A549 (cell line): ENCODE results near the gene ATG4B. TPM values are rescaled to one million over a fixed set of nuclear protein-coding genes. Genes with fewer than 3 reads are reported as not detected.

ENCODE experiments used
- ATAC-seq, 2 experiments: fragments of 200-7000 bp in 1 of 2; fragments of >200 bp in 1 of 2; cut with Nextera tagmentation in 1 of 2; cut with Tn5 transposase in 1 of 2; 3 replicates each; pipeline versions ENCODE4 v1.8.0 to v1.9.1; 2018 to 2020; ENCODE audit warnings: mild to moderate bottlenecking in 1 of 2, moderate library complexity in 1 of 2
- CTCF ChIA-PET: fragments of 300-600 bp; sonication (Branson Sonifier 250); formaldehyde crosslinking; extraction: SDS; loops from one replicate; lab custom pipeline; 2021; ENCODE audit warnings: antibody characterized with exemption, inconsistent platforms; lab: Yijun Ruan, JAX
- POLR2A ChIA-PET: fragments of 350-600 bp; formaldehyde crosslinking; extraction: SDS; loops from one replicate; lab custom pipeline; 2021; ENCODE audit warnings: antibody characterized with exemption, inconsistent platforms; lab: Yijun Ruan, JAX
- DNase-seq, 2 experiments: peaks; one replicate each; pipeline versions ENCODE4 v3.0.0 to v3.0.0-alpha.2; 2011 to 2016; ENCODE audit warnings: low read depth in 1 of 2, low spot score in 1 of 2
- FAIRE-seq: peaks from 2 replicates; lab custom pipeline; 2011; peaks lifted over from hg19 to GRCh38; lab: Jason Lieb, UNC
- H3K27ac ChIP-seq, 2 experiments: fragments of >200 bp; sonication (Bioruptor Twin); formaldehyde crosslinking; 3 replicates each; pipeline ENCODE4 v1.5.1; 2016 to 2017
- H3K4me1 ChIP-seq: fragments of >200 bp; sonication (Bioruptor Twin); formaldehyde crosslinking; 3 replicates; pipeline ENCODE4 v1.6.1; 2016
- H3K4me2 ChIP-seq: fragments of >200 bp; sonication (Bioruptor Twin); formaldehyde crosslinking; 3 replicates; pipeline ENCODE4 v1.6.1; 2016
- H3K4me3 ChIP-seq: fragments of >200 bp; sonication (Bioruptor Twin); formaldehyde crosslinking; 3 replicates; pipeline ENCODE4 v1.5.1; 2016
- H3K9me3 ChIP-seq: fragments of >200 bp; sonication (Bioruptor Twin); formaldehyde crosslinking; 3 replicates; pipeline ENCODE4 v1.6.1; 2016
- FOSB ChIP-seq: fragments of 250-450 bp; sonication (Bioruptor Pico); IDR thresholded peaks from 2 replicates; pipeline ENCODE4 v1.5.0; 2020; ENCODE audit warnings: mild to moderate bottlenecking, moderate library complexity
- FOSL2 ChIP-seq, 2 experiments: fragments of 450-650 bp in 1 of 2; fragments of >200 bp in 1 of 2; sonication (Bioruptor Twin) in 1 of 2; formaldehyde crosslinking; IDR thresholded peaks; 2 replicates each; pipeline versions ENCODE4 v1.5.0 to v1.6.1; 2016 to 2020; ENCODE audit warnings: mild to moderate bottlenecking in 1 of 2, moderate library complexity in 1 of 2
- GATA3 ChIP-seq: IDR thresholded peaks from 2 replicates; pipeline ENCODE4 v1.6.1; 2012; ENCODE audit warnings: borderline replicate concordance
- HOXB5 ChIP-seq: fragments of 250-450 bp; sonication (Bioruptor Pico); IDR thresholded peaks from 2 replicates; pipeline ENCODE4 v1.5.0; 2020; ENCODE audit warnings: mild to moderate bottlenecking, moderate library complexity
- RAD21 ChIP-seq, 2 experiments: fragments of >200 bp in 1 of 2; sonication (Bioruptor Twin) in 1 of 2; formaldehyde crosslinking in 1 of 2; IDR thresholded peaks in 1 of 2; conservative IDR thresholded peaks in 1 of 2; 2 replicates in 1 of 2; 3 replicates in 1 of 2; pipeline ENCODE4 v1.6.1; 2012 to 2018; ENCODE audit warnings: inconsistent platforms in 1 of 2
- RCOR1 ChIP-seq: fragments of 150-350 bp; IDR thresholded peaks from 2 replicates; pipeline ENCODE4 v1.6.1; 2014; ENCODE audit warnings: antibody characterized with exemption, low read length, low read depth
- TP53 ChIP-seq: fragments of 250-450 bp; sonication (Bioruptor Pico); IDR thresholded peaks from 2 replicates; pipeline ENCODE4 v1.5.0; 2021; ENCODE audit warnings: mild to moderate bottlenecking, moderate library complexity
- WGBS: methylation state at CpG from one replicate; pipeline ENCODE4 v1.1.6; 2017; ENCODE audit errors: missing lambda C conversion rate; 5-methylcytosine and 5-hydroxymethylcytosine counted together
- polyA plus RNA-seq, 4 experiments: library from polyadenylated mRNA; depleted of rRNA in 3 of 4; stranded (reverse); fragments of >200 nt; fragmentation: RNase III in 1 of 4; extraction: RNeasy Plus Mini Kit Qiagen cat#74134 plus additional on column Dnase treatment in 1 of 4; gene quantifications; 2 replicates in 3 of 4; 3 replicates in 1 of 4; pipeline ENCODE4 v1.2.3, GENCODE V29; 2011 to 2017
- TF ChIP-seq, protein P1 (sequence below): fragments of >200 bp; sonication (Bioruptor Twin); formaldehyde crosslinking; IDR thresholded peaks from 3 replicates; pipeline ENCODE4 v1.6.1; 2016

The ATG4B gene
- polyA plus RNA-seq, 2 of the 4 experiments (the other 2 are of a cell fraction) = 70.3 to 75.2 TPM

DNA sequence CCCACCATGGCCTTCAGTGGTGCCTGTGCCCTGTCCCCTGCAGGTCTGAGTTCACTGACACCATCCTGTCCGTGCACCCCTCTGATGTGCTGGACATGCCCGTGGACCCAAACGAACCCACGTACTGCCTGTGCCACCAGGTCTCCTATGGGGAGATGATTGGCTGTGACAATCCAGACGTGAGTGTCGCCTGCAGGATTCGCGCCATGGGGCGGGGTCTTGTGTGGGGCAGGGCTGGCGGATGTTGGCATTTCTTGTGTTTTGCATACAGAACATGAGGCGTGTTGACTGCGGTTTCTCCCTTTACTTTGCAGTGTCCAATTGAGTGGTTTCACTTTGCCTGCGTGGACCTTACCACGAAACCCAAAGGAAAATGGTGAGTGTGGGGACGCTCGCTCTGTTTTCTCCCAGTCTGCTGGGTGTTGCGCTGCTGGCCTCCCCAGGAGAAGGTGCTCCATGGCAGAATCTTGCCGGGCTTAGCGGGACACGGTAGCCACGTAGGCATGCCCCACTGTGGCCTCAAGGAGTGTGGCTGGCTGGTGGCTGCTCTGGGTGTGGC is 85.5 kb downstream of the ATG4B start:
- TF ChIP-seq, protein P1, sequence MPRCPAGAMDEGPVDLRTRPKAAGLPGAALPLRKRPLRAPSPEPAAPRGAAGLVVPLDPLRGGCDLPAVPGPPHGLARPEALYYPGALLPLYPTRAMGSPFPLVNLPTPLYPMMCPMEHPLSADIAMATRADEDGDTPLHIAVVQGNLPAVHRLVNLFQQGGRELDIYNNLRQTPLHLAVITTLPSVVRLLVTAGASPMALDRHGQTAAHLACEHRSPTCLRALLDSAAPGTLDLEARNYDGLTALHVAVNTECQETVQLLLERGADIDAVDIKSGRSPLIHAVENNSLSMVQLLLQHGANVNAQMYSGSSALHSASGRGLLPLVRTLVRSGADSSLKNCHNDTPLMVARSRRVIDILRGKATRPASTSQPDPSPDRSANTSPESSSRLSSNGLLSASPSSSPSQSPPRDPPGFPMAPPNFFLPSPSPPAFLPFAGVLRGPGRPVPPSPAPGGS = no peak
- no peak for TF ChIP-seq RCOR1
- no peak for TF ChIP-seq FOSB (CRISPR knock-in tag)
- TF ChIP-seq FOSL2 (IDR thresholded peaks at IDR 0.05) = no peak
- TF ChIP-seq FOSL2 (CRISPR knock-in tag; IDR thresholded peaks at IDR 0.05) = no peak
- no peak for TF ChIP-seq RAD21 (conservative IDR thresholded peaks at IDR 0.05 in 1 of 2, IDR thresholded peaks at IDR 0.05 in 1 of 2)
- TF ChIP-seq TP53 = no peak
- no peak for TF ChIP-seq HOXB5
- TF ChIP-seq GATA3 = no peak
- Histone ChIP-seq H3K4me1 (no peaks in the 10 kb centered on the region), H3K9me3 (peaks cover 14% of the 10 kb centered on the region), H3K27ac (no peak overlapping the region), H3K4me3 (no peak overlapping the region), H3K4me2 (no peak overlapping the region)
- ChIA-PET POLR2A (no interaction called here), CTCF (interaction anchor here (1.4 to 2.6 kb wide), 2 partner anchors 9 to 11 kb away, joined by 7 to 11 read pairs; partner anchors contain the start of gene D2HGDH)
- 98% methylated on average over 17 of the region's 21 CpGs for WGBS
- DNase-seq = no peak
- no peak for FAIRE-seq
- no peak for ATAC-seq

Other genes with a start within 250 kb of the ATG4B start
- gene STK25, start 129.1 kb upstream of the ATG4B start, polyA plus RNA-seq (2011; rRNA removed) = 138 and 185 TPM in 2 replicates
- gene STK25, start 129.1 kb upstream of the ATG4B start, polyA plus RNA-seq (2017; fragmentation: RNase III; extraction: RNeasy Plus Mini Kit Qiagen cat#74134 plus additional on column Dnase treatment) = 91.5 to 108 TPM (median 101 TPM) in 3 replicates
- 5.0 and 5.5 TPM in 2 replicates for gene BOK, start 78.9 kb upstream of the ATG4B start, polyA plus RNA-seq (2011; rRNA removed)
- 12.0 to 13.0 TPM (median 12.6 TPM) in 3 replicates for gene BOK, start 78.9 kb upstream of the ATG4B start, polyA plus RNA-seq (2017; fragmentation: RNase III; extraction: RNeasy Plus Mini Kit Qiagen cat#74134 plus additional on column Dnase treatment)
- gene THAP4, start 535 bp upstream of the ATG4B start, polyA plus RNA-seq (2011; rRNA removed) = 36.1 and 37.3 TPM in 2 replicates
- 51.0 to 56.7 TPM (median 53.2 TPM) in 3 replicates for gene THAP4, start 535 bp upstream of the ATG4B start, polyA plus RNA-seq (2017; fragmentation: RNase III; extraction: RNeasy Plus Mini Kit Qiagen cat#74134 plus additional on column Dnase treatment)
- gene DTYMK, start 49.1 kb downstream of the ATG4B start, polyA plus RNA-seq (2011; rRNA removed) = 62.7 and 68.7 TPM in 2 replicates
- gene DTYMK, start 49.1 kb downstream of the ATG4B start, polyA plus RNA-seq (2017; fragmentation: RNase III; extraction: RNeasy Plus Mini Kit Qiagen cat#74134 plus additional on column Dnase treatment) = 90.7 to 99.5 TPM (median 98.9 TPM) in 3 replicates
- gene ING5, start 64.3 kb downstream of the ATG4B start, polyA plus RNA-seq (2011; rRNA removed) = 28.4 and 28.6 TPM in 2 replicates
- gene ING5, start 64.3 kb downstream of the ATG4B start, polyA plus RNA-seq (2017; fragmentation: RNase III; extraction: RNeasy Plus Mini Kit Qiagen cat#74134 plus additional on column Dnase treatment) = 29.6 to 31.0 TPM (median 30.1 TPM) in 3 replicates
- gene D2HGDH, start 96.9 kb downstream of the ATG4B start, polyA plus RNA-seq (2011; rRNA removed) = 6.5 and 7.0 TPM in 2 replicates
- 16.5 to 18.8 TPM (median 18.5 TPM) in 3 replicates for gene D2HGDH, start 96.9 kb downstream of the ATG4B start, polyA plus RNA-seq (2017; fragmentation: RNase III; extraction: RNeasy Plus Mini Kit Qiagen cat#74134 plus additional on column Dnase treatment)
- gene GAL3ST2, start 139.1 kb downstream of the ATG4B start, polyA plus RNA-seq (2011; rRNA removed) = 0.15 TPM in 1 of 2 replicates, not detected in the other
- gene GAL3ST2, start 139.1 kb downstream of the ATG4B start, polyA plus RNA-seq (2017; fragmentation: RNase III; extraction: RNeasy Plus Mini Kit Qiagen cat#74134 plus additional on column Dnase treatment) = 0.41 to 0.86 TPM (median 0.61 TPM) in 3 replicates
- 0.08 and 0.13 TPM in 2 replicates for gene NEU4, start 171.5 kb downstream of the ATG4B start, polyA plus RNA-seq (2011; rRNA removed)
- gene NEU4, start 171.5 kb downstream of the ATG4B start, polyA plus RNA-seq (2017; fragmentation: RNase III; extraction: RNeasy Plus Mini Kit Qiagen cat#74134 plus additional on column Dnase treatment) = 0.19 to 0.70 TPM (median 0.25 TPM) in 3 replicates
- not detected in 2 replicates for gene PDCD1, start 221.2 kb downstream of the ATG4B start, polyA plus RNA-seq (2011; rRNA removed)
- not detected in 3 replicates for gene PDCD1, start 221.2 kb downstream of the ATG4B start, polyA plus RNA-seq (2017; fragmentation: RNase III; extraction: RNeasy Plus Mini Kit Qiagen cat#74134 plus additional on column Dnase treatment)
- gene RTP5, start 232.0 kb downstream of the ATG4B start, polyA plus RNA-seq (2011; rRNA removed) = not detected in 2 replicates
- not detected in 3 replicates for gene RTP5, start 232.0 kb downstream of the ATG4B start, polyA plus RNA-seq (2017; fragmentation: RNase III; extraction: RNeasy Plus Mini Kit Qiagen cat#74134 plus additional on column Dnase treatment)